K562 (cell line): ENCODE measurements around the gene CSNK2A1. TPM values are rescaled to one million over a fixed set of nuclear protein-coding genes. Genes with fewer than 3 reads are reported as not detected.

Experiments used
- ATAC-seq: fragments of 200-7000 bp; cut with Tn5 transposase; 3 replicates; pipeline ENCODE4 v1.9.1; 2020; ENCODE audit warnings: moderate library complexity
- BruUV-seq: library from RNA; stranded (reverse); fragments of 400-500 nt; replicated peaks from 2 replicates; lab custom pipeline; 2021; lab: Mats Ljungman, UMichigan
- CTCF ChIA-PET: fragments of 300-600 bp; formaldehyde crosslinking; extraction: SDS; loops from one replicate; lab custom pipeline; 2021; ENCODE audit warnings: low intra/inter-chr PET ratio; lab: Yijun Ruan, JAX
- POLR2A ChIA-PET: fragments of 300-600, 350-650 bp; sonication (Branson Sonifier 250); formaldehyde crosslinking; extraction: SDS; loops from one replicate; lab custom pipeline; 2021; ENCODE audit warnings: antibody characterized with exemption, inconsistent platforms; lab: Yijun Ruan, JAX
- DNase-seq, 4 experiments: peaks; one replicate each; pipeline versions ENCODE4 v3.0.0 to v3.0.0-alpha.2; 2011 to 2018; ENCODE audit warnings: low spot score in 3 of 4, mixed read lengths in 3 of 4; ENCODE audit errors: extremely low read depth in 1 of 4
- FAIRE-seq: peaks from 2 replicates; lab custom pipeline; 2011; peaks lifted over from hg19 to GRCh38; lab: Jason Lieb, UNC
- H2AFZ ChIP-seq: 2 replicates; pipeline ENCODE4 v1.6.0; 2011; ENCODE audit warnings: low read depth, low read length, control low read depth, inconsistent platforms
- H3K27ac ChIP-seq: fragments of 200-600 bp; 3 replicates; pipeline ENCODE4 v1.8.0; 2011; ENCODE audit warnings: low read depth, mild to moderate bottlenecking, control low read depth, inconsistent platforms, low read length, moderate library complexity, mixed read lengths; ENCODE audit errors: extremely low read depth
- H3K27me3 ChIP-seq, 2 experiments: fragments of 300-600 bp in 1 of 2; 2 replicates in 1 of 2; 3 replicates in 1 of 2; pipeline versions ENCODE4 v1.6.0 to v1.8.0; 2011; ENCODE audit warnings: inconsistent platforms in 2 of 2, low read length in 2 of 2, mild to moderate bottlenecking in 1 of 2, mixed read lengths in 1 of 2, moderate library complexity in 1 of 2; ENCODE audit not compliant: control insufficient read depth in 2 of 2, insufficient read depth in 2 of 2
- H3K36me3 ChIP-seq: fragments of 300-600 bp; 3 replicates; pipeline ENCODE4 v1.8.0; 2011; ENCODE audit warnings: mild to moderate bottlenecking, low read length, inconsistent platforms; ENCODE audit not compliant: control insufficient read depth, insufficient read depth
- H3K4me1 ChIP-seq, 2 experiments: fragments of 200-600 bp in 1 of 2; replicated peaks in 1 of 2; 2 replicates in 1 of 2; 3 replicates in 1 of 2; pipeline versions ENCODE4 v1.5.1 to v1.8.0; 2011; ENCODE audit warnings: inconsistent platforms in 2 of 2, low read length in 2 of 2, mild to moderate bottlenecking in 1 of 2, mixed read lengths in 1 of 2, moderate library complexity in 1 of 2; ENCODE audit not compliant: control insufficient read depth in 2 of 2, insufficient read depth in 2 of 2
- H3K4me2 ChIP-seq: 2 replicates; pipeline ENCODE4 v1.6.1; 2011; ENCODE audit warnings: low read length, control low read depth, inconsistent platforms, mixed read lengths; ENCODE audit not compliant: insufficient read depth
- H3K4me3 ChIP-seq: fragments of 200-600 bp; sonication (generic), shearing (Covaris generic); 2 replicates; pipeline ENCODE4 v1.5.1; 2016; ENCODE audit warnings: control low read depth, inconsistent platforms
- H3K79me2 ChIP-seq: fragments of 200-600 bp; 3 replicates; pipeline ENCODE4 v1.8.0; 2011; ENCODE audit warnings: low read length, inconsistent platforms; ENCODE audit not compliant: control insufficient read depth, insufficient read depth
- H3K9ac ChIP-seq, 2 experiments: 2 replicates each; pipeline versions ENCODE4 v1.6.0 to v1.6.1; 2011; ENCODE audit warnings: low read depth in 2 of 2, low read length in 2 of 2, control low read depth in 1 of 2, inconsistent platforms in 1 of 2, mild to moderate bottlenecking in 1 of 2, mixed read lengths in 1 of 2; ENCODE audit not compliant: insufficient read depth in 1 of 2
- H3K9me1 ChIP-seq: one replicate; pipeline ENCODE4 v1.6.0; 2011; ENCODE audit warnings: inconsistent platforms, mild to moderate bottlenecking, low read length, moderate library complexity; ENCODE audit not compliant: control insufficient read depth, insufficient read depth
- H3K9me3 ChIP-seq: replicated peaks from 2 replicates; pipeline ENCODE4 v1.5.1; 2011; ENCODE audit warnings: low read depth, low read length, inconsistent platforms; ENCODE audit not compliant: control insufficient read depth, insufficient read depth
- H4K20me1 ChIP-seq: replicated peaks from 2 replicates; pipeline ENCODE4 v1.6.1; 2011; ENCODE audit warnings: low read length, inconsistent platforms, mixed read lengths; ENCODE audit not compliant: control insufficient read depth, insufficient read depth
- GTF3C2 ChIP-seq: IDR thresholded peaks from 3 replicates; pipeline ENCODE4 v1.6.1; 2011; ENCODE audit warnings: borderline replicate concordance, mild to moderate bottlenecking, moderate library complexity; ENCODE audit not compliant: insufficient read length; ENCODE audit errors: extremely low read depth
- KLF6 ChIP-seq: fragments of 250-450 bp; sonication (Bioruptor Pico); IDR thresholded peaks from 2 replicates; pipeline ENCODE4 v1.4.0; 2020; ENCODE audit warnings: mild to moderate bottlenecking, moderate library complexity, borderline replicate concordance
- NCOA1 ChIP-seq: fragments of 450-650 bp; IDR thresholded peaks from 2 replicates; pipeline ENCODE4 v1.6.1; 2016; ENCODE audit warnings: low read depth
- NFXL1 ChIP-seq: fragments of 450-650 bp; formaldehyde crosslinking; IDR thresholded peaks from 2 replicates; pipeline ENCODE4 v1.4.0; 2021; ENCODE audit warnings: mild to moderate bottlenecking
- NR2C1 ChIP-seq, 2 experiments: fragments of 450-650 bp; IDR thresholded peaks; 2 replicates each; pipeline ENCODE4 v1.6.1; 2017; ENCODE audit warnings: mild to moderate bottlenecking in 2 of 2, antibody characterized with exemption in 1 of 2, inconsistent platforms in 1 of 2, missing compliant biosample characterization in 1 of 2, missing genetic modification characterization in 1 of 2
- PHF20 ChIP-seq: fragments of 450-650 bp; IDR thresholded peaks from 2 replicates; pipeline ENCODE4 v1.6.1; 2018; ENCODE audit not compliant: partially characterized antibody
- SAFB2 ChIP-seq: fragments of 200-400 bp; formaldehyde crosslinking; IDR thresholded peaks from 2 replicates; pipeline ENCODE4 v1.6.1; 2018; ENCODE audit warnings: borderline replicate concordance, low read length, low read depth, moderate library complexity; ENCODE audit not compliant: severe bottlenecking
- SIRT6 ChIP-seq: IDR thresholded peaks from one replicate; pipeline ENCODE4 v1.6.1; 2012; ENCODE audit warnings: low read depth, mild to moderate bottlenecking, control low read depth, inconsistent platforms, low read length, moderate library complexity
- SOX6 ChIP-seq: fragments of 450-650 bp; IDR thresholded peaks from 2 replicates; pipeline ENCODE4 v1.6.1; 2014; ENCODE audit warnings: mild to moderate bottlenecking
- SP1 ChIP-seq: sonication (generic); formaldehyde crosslinking; IDR thresholded peaks from 2 replicates; pipeline ENCODE4 v1.8.1; 2022; ENCODE audit warnings: mild to moderate bottlenecking, missing genetic modification reagents
- ZNF146 ChIP-seq: IDR thresholded peaks from one replicate; pipeline ENCODE4 v1.6.1; 2018; ENCODE audit warnings: missing compliant biosample characterization; ENCODE audit not compliant: unreplicated experiment
- ZNF165 ChIP-seq: fragments of 250-450 bp; sonication (Bioruptor Pico); IDR thresholded peaks from 2 replicates; pipeline ENCODE4 v1.4.0; 2020; ENCODE audit warnings: borderline replicate concordance
- ZNF699 ChIP-seq: fragments of 250-450 bp; sonication (Bioruptor Pico); IDR thresholded peaks from 2 replicates; pipeline ENCODE4 v1.8.0; 2021; ENCODE audit warnings: mild to moderate bottlenecking, moderate library complexity; ENCODE audit not compliant: insufficient replicate concordance
- ZSCAN32 ChIP-seq: fragments of 450-650 bp; formaldehyde crosslinking; IDR thresholded peaks from 2 replicates; pipeline ENCODE4 v1.4.0; 2020; ENCODE audit warnings: mild to moderate bottlenecking, moderate library complexity
- WGBS: fragments of 100-300 bp; shearing (Covaris generic); methylation state at CpG from one replicate; pipeline ENCODE4 v1.1.6; 2016; ENCODE audit warnings: low coverage, mixed read lengths; ENCODE audit not compliant: insufficient coverage; ENCODE audit errors: missing lambda C conversion rate; 5-methylcytosine and 5-hydroxymethylcytosine counted together
- in situ Hi-C: fragments of 300-500 bp; cut with MboI; formaldehyde crosslinking; loops from 4 replicates; pipeline ENCODE4 v1.15.0; 2018; ENCODE audit warnings: inconsistent platforms, mixed read lengths
- intact Hi-C: fragments of 100-400 bp; cut with micrococcal nuclease; formaldehyde crosslinking; loops from 2 replicates; pipeline ENCODE4 v1.14.2; 2022
- polyA plus RNA-seq, 8 experiments: library from polyadenylated mRNA; depleted of rRNA in 4 of 8; stranded (reverse) in 5 of 8; unstranded in 3 of 8; fragments of >200 nt; fragmentation: Nextera tagmentation in 2 of 8; fragmentation: Illumina TruSeq in 1 of 8; extraction: Ambion mirVana in 2 of 8; extraction: Trizol in 1 of 8; gene quantifications; 2 replicates each; pipeline versions ENCODE4 v1.2.1 to v1.2.3, GENCODE V29; 2011 to 2014; ENCODE audit warnings: inconsistent platforms in 1 of 8, missing spikeins in 1 of 8
- total RNA-seq, 7 experiments: library from RNA; depleted of rRNA in 6 of 7; stranded (reverse); fragments of >200 nt in 6 of 7; fragmentation: Illumina TruSeq in 2 of 7; extraction: Trizol in 2 of 7; gene quantifications; 2 replicates each; pipeline versions ENCODE4 v1.2.1 to v1.2.3, GENCODE V29; 2011 to 2021; ENCODE audit warnings: low replicate concordance in 1 of 7
- TF ChIP-seq, protein P1 (sequence below), 2 experiments: fragments of 450-650 bp in 1 of 2; IDR thresholded peaks; 2 replicates each; pipeline ENCODE4 v1.6.1; 2011 to 2017; ENCODE audit warnings: low read depth in 2 of 2, antibody characterized with exemption in 1 of 2, borderline replicate concordance in 1 of 2, low read length in 1 of 2, mild to moderate bottlenecking in 1 of 2, mixed read lengths in 1 of 2; ENCODE audit not compliant: control insufficient read depth in 1 of 2

The CSNK2A1 gene
- total and polyA plus RNA-seq, 9 of the 15 experiments (the other 6 are each of a cell fraction or from before 2014, with no cell fraction given) = 71.0 to 251 (median 103) TPM

GRCh38 chr20:575230-575629 is 31.6 kb upstream of the CSNK2A1 start (continued):
- TF ChIP-seq, protein P1, sequence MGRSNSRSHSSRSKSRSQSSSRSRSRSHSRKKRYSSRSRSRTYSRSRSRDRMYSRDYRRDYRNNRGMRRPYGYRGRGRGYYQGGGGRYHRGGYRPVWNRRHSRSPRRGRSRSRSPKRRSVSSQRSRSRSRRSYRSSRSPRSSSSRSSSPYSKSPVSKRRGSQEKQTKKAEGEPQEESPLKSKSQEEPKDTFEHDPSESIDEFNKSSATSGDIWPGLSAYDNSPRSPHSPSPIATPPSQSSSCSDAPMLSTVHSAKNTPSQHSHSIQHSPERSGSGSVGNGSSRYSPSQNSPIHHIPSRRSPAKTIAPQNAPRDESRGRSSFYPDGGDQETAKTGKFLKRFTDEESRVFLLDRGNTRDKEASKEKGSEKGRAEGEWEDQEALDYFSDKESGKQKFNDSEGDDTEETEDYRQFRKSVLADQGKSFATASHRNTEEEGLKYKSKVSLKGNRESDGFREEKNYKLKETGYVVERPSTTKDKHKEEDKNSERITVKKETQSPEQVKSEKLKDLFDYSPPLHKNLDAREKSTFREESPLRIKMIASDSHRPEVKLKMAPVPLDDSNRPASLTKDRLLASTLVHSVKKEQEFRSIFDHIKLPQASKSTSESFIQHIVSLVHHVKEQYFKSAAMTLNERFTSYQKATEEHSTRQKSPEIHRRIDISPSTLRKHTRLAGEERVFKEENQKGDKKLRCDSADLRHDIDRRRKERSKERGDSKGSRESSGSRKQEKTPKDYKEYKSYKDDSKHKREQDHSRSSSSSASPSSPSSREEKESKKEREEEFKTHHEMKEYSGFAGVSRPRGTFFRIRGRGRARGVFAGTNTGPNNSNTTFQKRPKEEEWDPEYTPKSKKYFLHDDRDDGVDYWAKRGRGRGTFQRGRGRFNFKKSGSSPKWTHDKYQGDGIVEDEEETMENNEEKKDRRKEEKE (IDR thresholded peaks at IDR 0.05; ENCODE audit: borderline replicate concordance in 1 of 2, control insufficient read depth in 1 of 2, low read depth in 2 of 2, low read length in 1 of 2) = no peak
- TF ChIP-seq ZNF146 (CRISPR knock-in tag) (no peak), NCOA1 (no peak), KLF6 (CRISPR knock-in tag) (no peak)

DNA sequence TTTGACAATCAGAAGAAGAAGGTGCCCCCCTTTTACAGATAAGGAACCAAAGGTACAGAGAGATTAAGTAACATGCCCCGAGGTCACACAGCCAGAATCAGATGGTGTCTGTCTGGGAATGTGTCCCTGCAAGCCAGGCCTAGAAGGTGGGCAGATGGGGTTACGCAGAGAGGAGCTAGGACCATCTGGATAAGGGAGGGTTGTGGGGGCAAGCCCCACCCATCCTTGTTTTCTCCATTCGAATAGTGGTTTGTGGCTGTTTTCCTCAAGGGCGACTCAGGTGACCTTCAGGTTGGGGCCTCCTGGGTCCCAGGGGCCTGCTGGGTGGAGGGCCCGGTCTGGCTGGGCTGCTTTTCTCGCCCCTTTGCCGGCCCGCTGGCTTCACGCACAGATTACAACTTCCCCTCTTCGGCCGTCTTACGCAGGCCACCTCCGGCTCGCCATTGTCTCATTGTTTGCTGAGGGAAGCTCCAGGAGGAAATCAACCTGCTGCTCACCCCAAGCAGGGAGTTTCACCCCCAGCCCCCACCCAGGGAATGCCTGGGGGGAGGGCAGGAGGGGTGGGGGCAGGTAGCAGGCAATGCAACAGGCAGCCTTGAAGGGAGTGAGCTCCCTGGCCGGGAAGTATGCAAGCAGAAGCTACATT is 30.8 kb upstream of the CSNK2A1 start:
- in situ Hi-C loops = no loop called here
- no TSS peak for BruUV-seq
- POLR2A ChIA-PET = interaction anchor here (0.8 kb wide), 1 partner anchor 11 kb away, joined by 3 read pairs; no protein-coding TSS in a partner anchor
- Histone ChIP-seq H3K9ac (peak overlapping the region in 1 of 2 experiments; percentile 52; a peak in 1 of 4 replicates), H3K9me1 (no peaks in the 10 kb centered on the region), H2AFZ (no peak overlapping the region), H3K4me2 (no peak overlapping the region), H3K36me3 (no peaks in the 10 kb centered on the region), H3K9me3 (no peaks in the 10 kb centered on the region), H3K27ac (no peak overlapping the region), H3K4me1 (peaks cover 5 to 16% of the 10 kb centered on the region in 2 experiments; a peak in 4 of 5 replicates), H3K27me3 (peaks cover 0 to 4% of the 10 kb centered on the region in 2 experiments; a peak in 1 of 5 replicates), H4K20me1 (no peaks in the 10 kb centered on the region), H3K4me3 (no peak overlapping the region), H3K79me2 (no peaks in the 10 kb centered on the region)
- CTCF ChIA-PET = no interaction called here
- intact Hi-C loops = no loop called here
- no peak for ATAC-seq
- 35% methylated on average over 6 of the region's 15 CpGs for WGBS
- DNase-seq = no peak
- FAIRE-seq = no peak
- TF ChIP-seq SIRT6 (no peak), SP1 (no peak), ZNF165 (CRISPR knock-in tag) (no peak), SAFB2 (no peak), NR2C1 (IDR thresholded peaks at IDR 0.05) (no peak), NR2C1 (tag; IDR thresholded peaks at IDR 0.05) (no peak), NFXL1 (CRISPR knock-in tag) (no peak), GTF3C2 (no peak), ZSCAN32 (CRISPR knock-in tag) (no peak), ZNF699 (CRISPR knock-in tag) (no peak), PHF20 (no peak), SOX6 (no peak)
